ENCODE results near the gene TMIGD2.
A peak's percentile ranks its signal among the peaks of the same experiment; 100 is the strongest.
"Not testable (repeated sequence)": the region's sequence is repeated elsewhere in the genome, so short reads cannot be mapped to it uniquely, and the experiment has no call there.

TMIGD2 gene

GRCh38 chr19:4266253-4267000, 35.8 kb downstream of the TMIGD2 start:
- no peak for DNase-seq

- no peak for DNase-seq
Observed at GRCh38 chr19:4264812-4265211, 37.4 kb downstream of the TMIGD2 start.

- DNase-seq: no peak
Observed at GRCh38 chr19:4260613-4261191, 41.5 kb downstream of the TMIGD2 start.

- DNase-seq: no peak
Observed at GRCh38 chr19:4258181-4258580, 44.0 kb downstream of the TMIGD2 start.

GRCh38 chr19:4257025-4257424, 45.2 kb downstream of the TMIGD2 start:
- no peak for DNase-seq

- DNase-seq: no peak
Observed at GRCh38 chr19:4256563-4256962, 45.6 kb downstream of the TMIGD2 start.

GRCh38 chr19:4246767-4247593, 55.2 kb downstream of the TMIGD2 start, which contains the start of gene YJU2:
YJU2 (plus strand) TSS chr19:4247080; CDS start chr19:4247147, 67 bp downstream.
- DNase-seq: peak; percentile 99

- not testable (repeated sequence) for DNase-seq
Observed at GRCh38 chr19:4245938-4246337, 56.3 kb downstream of the TMIGD2 start.

Measured in activated T-cell treated with anti-CD3 and anti-CD28 coated beads for 4 hours (primary cell).